A549 (cell line): ENCODE data around the gene MAPK1IP1L. TPM values are rescaled to one million over a fixed set of nuclear protein-coding genes. Genes with fewer than 3 reads are reported as not detected.
"Not testable (repeated sequence)": the region's sequence is repeated elsewhere in the genome, so short reads cannot be mapped to it uniquely, and the experiment has no call there.

Source experiments
- ATAC-seq, 2 experiments: fragments of 200-7000 bp in 1 of 2; fragments of >200 bp in 1 of 2; cut with Nextera tagmentation in 1 of 2; cut with Tn5 transposase in 1 of 2; 3 replicates each; pipeline versions ENCODE4 v1.8.0 to v1.9.1; 2018 to 2020; ENCODE audit warnings: mild to moderate bottlenecking in 1 of 2, moderate library complexity in 1 of 2
- CTCF ChIA-PET: fragments of 300-600 bp; sonication (Branson Sonifier 250); formaldehyde crosslinking; extraction: SDS; loops from one replicate; lab custom pipeline; 2021; ENCODE audit warnings: antibody characterized with exemption, inconsistent platforms; lab: Yijun Ruan, JAX
- POLR2A ChIA-PET: fragments of 350-600 bp; formaldehyde crosslinking; extraction: SDS; loops from one replicate; lab custom pipeline; 2021; ENCODE audit warnings: antibody characterized with exemption, inconsistent platforms; lab: Yijun Ruan, JAX
- DNase-seq, 2 experiments: peaks; one replicate each; pipeline versions ENCODE4 v3.0.0 to v3.0.0-alpha.2; 2011 to 2016; ENCODE audit warnings: low read depth in 1 of 2, low spot score in 1 of 2
- FAIRE-seq: peaks from 2 replicates; lab custom pipeline; 2011; peaks lifted over from hg19 to GRCh38; lab: Jason Lieb, UNC
- H3K27ac ChIP-seq, 2 experiments: fragments of >200 bp; sonication (Bioruptor Twin); formaldehyde crosslinking; 3 replicates each; pipeline ENCODE4 v1.5.1; 2016 to 2017
- H3K4me1 ChIP-seq: fragments of >200 bp; sonication (Bioruptor Twin); formaldehyde crosslinking; 3 replicates; pipeline ENCODE4 v1.6.1; 2016
- H3K4me2 ChIP-seq: fragments of >200 bp; sonication (Bioruptor Twin); formaldehyde crosslinking; 3 replicates; pipeline ENCODE4 v1.6.1; 2016
- H3K4me3 ChIP-seq: fragments of >200 bp; sonication (Bioruptor Twin); formaldehyde crosslinking; 3 replicates; pipeline ENCODE4 v1.5.1; 2016
- H3K9me3 ChIP-seq: fragments of >200 bp; sonication (Bioruptor Twin); formaldehyde crosslinking; 3 replicates; pipeline ENCODE4 v1.6.1; 2016
- ATOH8 ChIP-seq: fragments of 250-450 bp; sonication (Bioruptor Pico); IDR thresholded peaks from 2 replicates; pipeline ENCODE4 v1.5.0; 2020; ENCODE audit warnings: low read depth, mild to moderate bottlenecking, moderate library complexity
- BHLHE40 ChIP-seq: IDR thresholded peaks from 2 replicates; pipeline ENCODE4 v1.6.1; 2012; ENCODE audit warnings: low read depth, low read length, inconsistent platforms
- CBX2 ChIP-seq: fragments of 200-600 bp; sonication (generic); IDR thresholded peaks from 2 replicates; pipeline ENCODE4 v1.6.1; 2016; ENCODE audit warnings: low read depth, mild to moderate bottlenecking, borderline replicate concordance
- CEBPB ChIP-seq, 2 experiments: fragments of >200 bp in 1 of 2; sonication (Bioruptor Twin) in 1 of 2; formaldehyde crosslinking in 1 of 2; IDR thresholded peaks; 2 replicates each; pipeline ENCODE4 v1.6.1; 2012 to 2016
- CHD4 ChIP-seq: fragments of 200-600 bp; sonication (generic); IDR thresholded peaks from 2 replicates; pipeline ENCODE4 v1.6.1; 2016; ENCODE audit warnings: antibody characterized with exemption, mild to moderate bottlenecking, borderline replicate concordance
- FOSB ChIP-seq: fragments of 250-450 bp; sonication (Bioruptor Pico); IDR thresholded peaks from 2 replicates; pipeline ENCODE4 v1.5.0; 2020; ENCODE audit warnings: mild to moderate bottlenecking, moderate library complexity
- GATA3 ChIP-seq: IDR thresholded peaks from 2 replicates; pipeline ENCODE4 v1.6.1; 2012; ENCODE audit warnings: borderline replicate concordance
- HDAC2 ChIP-seq: fragments of 200-600 bp; sonication (generic); IDR thresholded peaks from 2 replicates; pipeline ENCODE4 v1.6.1; 2016
- HES2 ChIP-seq: fragments of >200 bp; sonication (Bioruptor Twin); formaldehyde crosslinking; IDR thresholded peaks from 2 replicates; pipeline ENCODE4 v1.6.1; 2016
- KDM1A ChIP-seq: fragments of 200-600 bp; sonication (generic); IDR thresholded peaks from 2 replicates; pipeline ENCODE4 v1.6.1; 2016; ENCODE audit warnings: low read depth, mild to moderate bottlenecking
- KDM5A ChIP-seq: fragments of 200-600 bp; sonication (generic); IDR thresholded peaks from 2 replicates; pipeline ENCODE4 v1.6.1; 2016; ENCODE audit warnings: antibody characterized with exemption, mild to moderate bottlenecking
- MAX ChIP-seq: IDR thresholded peaks from 2 replicates; pipeline ENCODE4 v1.6.1; 2012
- NPAS2 ChIP-seq: fragments of 250-450 bp; sonication (Bioruptor Pico); IDR thresholded peaks from 2 replicates; pipeline ENCODE4 v1.8.0; 2022; ENCODE audit warnings: mild to moderate bottlenecking, moderate library complexity, borderline replicate concordance
- PHF8 ChIP-seq: fragments of 200-600 bp; sonication (generic); IDR thresholded peaks from 2 replicates; pipeline ENCODE4 v1.6.1; 2016; ENCODE audit warnings: low read depth, mild to moderate bottlenecking, antibody characterized with exemption, moderate library complexity, borderline replicate concordance
- POLR2AphosphoS2 ChIP-seq: conservative IDR thresholded peaks from 2 replicates; pipeline ENCODE4 v1.6.1; 2012; ENCODE audit warnings: low read length, improper control_type of control experiment, inconsistent platforms
- RARB ChIP-seq: fragments of 250-450 bp; sonication (Bioruptor Pico); IDR thresholded peaks from 2 replicates; pipeline ENCODE4 v1.8.0; 2021; ENCODE audit warnings: mild to moderate bottlenecking, moderate library complexity
- RCOR1 ChIP-seq: fragments of 150-350 bp; IDR thresholded peaks from 2 replicates; pipeline ENCODE4 v1.6.1; 2014; ENCODE audit warnings: antibody characterized with exemption, low read length, low read depth
- SREBF2 ChIP-seq: fragments of 450-650 bp; IDR thresholded peaks from 2 replicates; pipeline ENCODE4 v1.6.1; 2014; ENCODE audit warnings: mild to moderate bottlenecking, moderate library complexity
- ZFP36 ChIP-seq: fragments of 450-650 bp; IDR thresholded peaks from 2 replicates; pipeline ENCODE4 v1.6.1; 2014; ENCODE audit warnings: borderline replicate concordance; ENCODE audit not compliant: partially characterized antibody
- ZNF302 ChIP-seq: fragments of 250-450 bp; sonication (Bioruptor Pico); IDR thresholded peaks from 2 replicates; pipeline ENCODE4 v1.9.0; 2021; ENCODE audit warnings: inconsistent platforms, mild to moderate bottlenecking, moderate library complexity
- WGBS: methylation state at CpG from one replicate; pipeline ENCODE4 v1.1.6; 2017; ENCODE audit errors: missing lambda C conversion rate; 5-methylcytosine and 5-hydroxymethylcytosine counted together
- polyA plus RNA-seq, 4 experiments: library from polyadenylated mRNA; depleted of rRNA in 3 of 4; stranded (reverse); fragments of >200 nt; fragmentation: RNase III in 1 of 4; extraction: RNeasy Plus Mini Kit Qiagen cat#74134 plus additional on column Dnase treatment in 1 of 4; gene quantifications; 2 replicates in 3 of 4; 3 replicates in 1 of 4; pipeline ENCODE4 v1.2.3, GENCODE V29; 2011 to 2017

The MAPK1IP1L gene
- polyA plus RNA-seq, 2 of the 4 experiments (the other 2 are of a cell fraction): 42.9 to 72.3 TPM

GRCh38 chr14:55057919-55058318 is 6.5 kb downstream of the MAPK1IP1L start:
- H3K9me3 ChIP-seq: no peaks in the 10 kb centered on the region
- peaks cover 19% of the 10 kb centered on the region for H3K4me1 ChIP-seq
- ATAC-seq: no peak; a peak in 1 of 6 replicates
- TF ChIP-seq KDM5A (no peak), CEBPB (IDR thresholded peaks at IDR 0.05) (no peak), GATA3 (no peak), PHF8 (no peak), HES2 (no peak)
- TF ChIP-seq, all 56 proteins: peak for 0
- no peak for FAIRE-seq
- WGBS: 95% methylated on average over 5 of the region's 5 CpGs
- no peak overlapping the region for H3K4me2 ChIP-seq
- DNase-seq: no peak
- no peak overlapping the region for H3K27ac ChIP-seq
- H3K4me3 ChIP-seq: no peak overlapping the region
- ChIA-PET CTCF (interaction anchor here (0.6 kb wide), 1 partner anchor 73 kb away, joined by 4 read pairs; no protein-coding TSS in a partner anchor), POLR2A (interaction anchor here (1.3 kb wide), 1 partner anchor 8 kb away, joined by 4 read pairs; no protein-coding TSS in a partner anchor)

GRCh38 chr14:55059333-55059732 is 7.9 kb downstream of the MAPK1IP1L start:
- no peak overlapping the region for H3K4me3 ChIP-seq
- CTCF ChIA-PET: interaction anchor here (2.3 to 3.3 kb wide), 2 partner anchors 8 to 12 kb away, joined by 6 to 15 read pairs; partner anchors contain the start of gene MAPK1IP1L
- H3K27ac ChIP-seq: no peak overlapping the region
- peaks cover 7% of the 10 kb centered on the region; the same call in 1 of the 3 replicates for H3K4me1 ChIP-seq
- WGBS: 84% methylated on average over 5 of the region's 5 CpGs
- no peak for TF ChIP-seq HDAC2
- 0 out of 2 replicates have a peak, but pooled peaks have one; percentile 9 for TF ChIP-seq RARB
- 0 out of 2 replicates have a peak, but pooled peaks have one; percentile 55 for TF ChIP-seq POLR2AphosphoS2
- TF ChIP-seq RCOR1: no peak
- TF ChIP-seq, all 56 proteins: peak for 2
- FAIRE-seq (no peak), ATAC-seq (no peak; a peak in 1 of 6 replicates), DNase-seq (no peak)
- POLR2A ChIA-PET: interaction anchor here (0.7 to 1.3 kb wide), 2 partner anchors 8 to 70 kb away, joined by 4 to 7 read pairs; partner anchors contain the start of genes LGALS3 and MAPK1IP1L
- H3K9me3 ChIP-seq: no peaks in the 10 kb centered on the region
- no peak overlapping the region for H3K4me2 ChIP-seq

GRCh38 chr14:55062517-55063351 is 11.3 kb downstream of the MAPK1IP1L start:
- H3K4me3 ChIP-seq: no peak overlapping the region
- no peak for TF ChIP-seq MAX
- no peak for TF ChIP-seq CHD4
- no peak for TF ChIP-seq ZNF302 (CRISPR knock-in tag)
- ATAC-seq: peak; percentile 42 to 49; a peak in 5 of 6 replicates
- 95% methylated on average over 11 of the region's 11 CpGs for WGBS
- H3K27ac ChIP-seq: no peak overlapping the region
- no peaks in the 10 kb centered on the region for H3K9me3 ChIP-seq
- ChIA-PET CTCF (interaction anchor here (1.0 to 3.3 kb wide), 7 partner anchors 8 to 98 kb away, joined by 3 to 15 read pairs (median 4); partner anchors contain the start of genes MAPK1IP1L, SOCS4 and WDHD1), POLR2A (no interaction called here)
- DNase-seq: no peak
- no peak overlapping the region for H3K4me2 ChIP-seq
- H3K4me1 ChIP-seq: no peaks in the 10 kb centered on the region
- FAIRE-seq: no peak

GRCh38 chr14:55064896-55065295 is 13.4 kb downstream of the MAPK1IP1L start:
- not testable (repeated sequence) for H3K9me3 ChIP-seq, ATAC-seq, H3K4me3 ChIP-seq, FAIRE-seq, H3K4me2 ChIP-seq, H3K27ac ChIP-seq, H3K4me1 ChIP-seq, DNase-seq
- CTCF ChIA-PET: interaction anchor here (2.1 to 4.3 kb wide), 2 partner anchors 13 to 96 kb away, joined by 8 to 24 read pairs; partner anchors contain the start of gene MAPK1IP1L
- POLR2A ChIA-PET: interaction anchor here (1.8 kb wide), 1 partner anchor 14 kb away, joined by 6 read pairs; no protein-coding TSS in a partner anchor
- 69% methylated on average over 2 of the region's 2 CpGs for WGBS

- WGBS: 97% methylated on average over 2 of the region's 2 CpGs
- H3K4me3 ChIP-seq: no peak overlapping the region
- FAIRE-seq (no peak), DNase-seq (no peak), ATAC-seq (no peak)
- ChIA-PET CTCF (interaction anchor here (2.1 to 4.3 kb wide), 2 partner anchors 13 to 95 kb away, joined by 8 to 24 read pairs; partner anchors contain the start of gene MAPK1IP1L), POLR2A (interaction anchor here (1.3 to 1.8 kb wide), 3 partner anchors 8 to 14 kb away, joined by 4 to 6 read pairs (median 5); no protein-coding TSS in a partner anchor)
- H3K9me3 ChIP-seq: no peaks in the 10 kb centered on the region
- H3K27ac ChIP-seq: no peak overlapping the region
- H3K4me2 ChIP-seq: no peak overlapping the region
- no peaks in the 10 kb centered on the region for H3K4me1 ChIP-seq
- TF ChIP-seq CHD4: no peak
- TF ChIP-seq NPAS2 (CRISPR knock-in tag): no peak
- TF ChIP-seq MAX: no peak
- TF ChIP-seq BHLHE40: no peak
- TF ChIP-seq FOSB: no peak
- TF ChIP-seq KDM1A: no peak
- TF ChIP-seq CBX2: no peak
- no peak for TF ChIP-seq HES2
- TF ChIP-seq ATOH8: no peak
- no peak for TF ChIP-seq GATA3
- TF ChIP-seq SREBF2: no peak
- TF ChIP-seq ZFP36: no peak
Observed at GRCh38 chr14:55065411-55065810, 14.0 kb downstream of the MAPK1IP1L start.
